Hepatocyte (in vitro differentiated cells): ENCODE results near the gene CDK14. TPM values are rescaled to one million over a fixed set of nuclear protein-coding genes. Genes with fewer than 3 reads are reported as not detected.

ENCODE experiments used
- DNase-seq: peaks from one replicate; pipeline ENCODE4 v3.0.0-alpha.2; 2016; ENCODE audit warnings: low spot score
- H2AFZ ChIP-seq: fragments of 200-600 bp; sonication (generic); 2 replicates; pipeline ENCODE4 v1.6.0; 2016; ENCODE audit warnings: antibody characterized with exemption, mild to moderate bottlenecking
- H3K27ac ChIP-seq: fragments of 200-600 bp; sonication (generic); 2 replicates; pipeline ENCODE4 v1.5.1; 2016; ENCODE audit warnings: mild to moderate bottlenecking
- H3K27me3 ChIP-seq: fragments of 200-600 bp; sonication (generic); 2 replicates; pipeline ENCODE4 v1.6.1; 2016
- H3K36me3 ChIP-seq: fragments of 200-600 bp; sonication (generic); replicated peaks from 2 replicates; pipeline ENCODE4 v1.5.1; 2016; ENCODE audit warnings: low read depth; ENCODE audit not compliant: insufficient read depth
- H3K4me1 ChIP-seq: fragments of 200-600 bp; sonication (generic); 2 replicates; pipeline ENCODE4 v1.5.1; 2016; ENCODE audit warnings: mild to moderate bottlenecking, moderate library complexity; ENCODE audit not compliant: insufficient read depth
- H3K4me2 ChIP-seq: fragments of 200-600 bp; sonication (generic); 2 replicates; pipeline ENCODE4 v1.6.0; 2016
- H3K4me3 ChIP-seq: fragments of 200-600 bp; sonication (generic); 2 replicates; pipeline ENCODE4 v1.5.1; 2016; ENCODE audit warnings: mild to moderate bottlenecking
- H3K79me2 ChIP-seq: fragments of 200-600 bp; sonication (generic); 2 replicates; pipeline ENCODE4 v1.6.0; 2017; ENCODE audit warnings: mild to moderate bottlenecking
- H3K9me2 ChIP-seq: fragments of 200-600 bp; sonication (generic); replicated peaks from 2 replicates; pipeline ENCODE4 v1.6.0; 2017; ENCODE audit warnings: mild to moderate bottlenecking; ENCODE audit not compliant: insufficient read depth
- H3K9me3 ChIP-seq: fragments of 200-600 bp; sonication (generic); 2 replicates; pipeline ENCODE4 v1.5.1; 2016; ENCODE audit warnings: low read depth, mild to moderate bottlenecking
- H4K20me1 ChIP-seq: fragments of 200-600 bp; sonication (generic); 2 replicates; pipeline ENCODE4 v1.6.0; 2016; ENCODE audit warnings: mild to moderate bottlenecking; ENCODE audit not compliant: insufficient read depth, poor library complexity, severe bottlenecking
- EZH2 ChIP-seq: fragments of 200-600 bp; sonication (generic); IDR thresholded peaks from 2 replicates; pipeline ENCODE4 v1.6.1; 2016; ENCODE audit warnings: antibody characterized with exemption, mild to moderate bottlenecking, borderline replicate concordance
- EZH2phosphoT487 ChIP-seq: fragments of 200-600 bp; sonication (generic); IDR thresholded peaks from one replicate; pipeline ENCODE4 v1.6.1; 2018; ENCODE audit warnings: antibody characterized with exemption, mild to moderate bottlenecking, low read depth, moderate library complexity; ENCODE audit not compliant: unreplicated experiment, severe bottlenecking
- WGBS: methylation state at CpG from one replicate; pipeline ENCODE4 v1.1.6; 2016; ENCODE audit warnings: low lambda C conversion rate; ENCODE audit errors: missing lambda C conversion rate; 5-methylcytosine and 5-hydroxymethylcytosine counted together
- polyA plus RNA-seq: library from polyadenylated mRNA; unstranded; fragments of >200 nt; fragmentation: Nextera tagmentation; extraction: Ambion mirVana; gene quantifications from 2 replicates; pipeline ENCODE4 v1.2.1, GENCODE V29; 2016
- total RNA-seq: library from RNA; depleted of rRNA; stranded (reverse); fragments of >200 nt; gene quantifications from 2 replicates; pipeline ENCODE4 v1.2.3, GENCODE V29; 2014
- TF ChIP-seq, protein P1 (sequence below): fragments of 200-600 bp; sonication (generic); IDR thresholded peaks from 2 replicates; pipeline ENCODE4 v1.5.1; 2016; ENCODE audit warnings: antibody characterized with exemption, mild to moderate bottlenecking; ENCODE audit not compliant: poor library complexity

The CDK14 gene
- total and polyA plus RNA-seq, 2 experiments from 2014 or later = 8.6 to 23.5 TPM

DNA sequence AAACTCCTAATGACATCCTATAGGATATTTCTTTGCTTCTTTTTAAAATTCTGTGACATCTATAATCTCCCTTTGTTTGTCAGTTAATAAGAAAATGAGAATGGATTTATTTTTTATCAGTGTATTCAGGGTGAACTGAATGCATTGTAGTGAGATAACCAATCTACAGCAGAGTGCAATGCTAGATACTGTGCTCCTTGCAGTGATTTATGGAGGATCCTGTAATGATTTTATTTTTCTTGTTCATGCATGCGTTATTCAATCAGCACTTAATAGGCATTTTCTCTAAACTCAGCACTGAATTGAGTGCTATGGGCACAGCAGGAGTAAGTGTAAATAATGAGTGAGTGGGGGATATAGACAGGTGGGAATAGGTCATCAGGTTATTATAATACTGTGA, 253.9 kb downstream of the CDK14 start:
- DNase-seq = no peak
- no peaks in the 10 kb centered on the region for H3K79me2 ChIP-seq
- H3K9me3 ChIP-seq = no peaks in the 10 kb centered on the region
- H3K9me2 ChIP-seq = no peaks in the 10 kb centered on the region
- H3K27ac ChIP-seq = no peak overlapping the region
- TF ChIP-seq, protein P1, sequence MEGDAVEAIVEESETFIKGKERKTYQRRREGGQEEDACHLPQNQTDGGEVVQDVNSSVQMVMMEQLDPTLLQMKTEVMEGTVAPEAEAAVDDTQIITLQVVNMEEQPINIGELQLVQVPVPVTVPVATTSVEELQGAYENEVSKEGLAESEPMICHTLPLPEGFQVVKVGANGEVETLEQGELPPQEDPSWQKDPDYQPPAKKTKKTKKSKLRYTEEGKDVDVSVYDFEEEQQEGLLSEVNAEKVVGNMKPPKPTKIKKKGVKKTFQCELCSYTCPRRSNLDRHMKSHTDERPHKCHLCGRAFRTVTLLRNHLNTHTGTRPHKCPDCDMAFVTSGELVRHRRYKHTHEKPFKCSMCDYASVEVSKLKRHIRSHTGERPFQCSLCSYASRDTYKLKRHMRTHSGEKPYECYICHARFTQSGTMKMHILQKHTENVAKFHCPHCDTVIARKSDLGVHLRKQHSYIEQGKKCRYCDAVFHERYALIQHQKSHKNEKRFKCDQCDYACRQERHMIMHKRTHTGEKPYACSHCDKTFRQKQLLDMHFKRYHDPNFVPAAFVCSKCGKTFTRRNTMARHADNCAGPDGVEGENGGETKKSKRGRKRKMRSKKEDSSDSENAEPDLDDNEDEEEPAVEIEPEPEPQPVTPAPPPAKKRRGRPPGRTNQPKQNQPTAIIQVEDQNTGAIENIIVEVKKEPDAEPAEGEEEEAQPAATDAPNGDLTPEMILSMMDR = no peak
- TF ChIP-seq EZH2 (no peak), EZH2phosphoT487 (no peak)
- H2AFZ ChIP-seq = no peak overlapping the region
- no peaks in the 10 kb centered on the region for H3K27me3 ChIP-seq
- no peaks in the 10 kb centered on the region for H4K20me1 ChIP-seq
- no peak overlapping the region for H3K4me2 ChIP-seq
- 92% methylated on average over 1 of the region's 1 CpG for WGBS
- H3K4me3 ChIP-seq = no peak overlapping the region
- no peaks in the 10 kb centered on the region for H3K4me1 ChIP-seq
- no peaks in the 10 kb centered on the region for H3K36me3 ChIP-seq

DNA sequence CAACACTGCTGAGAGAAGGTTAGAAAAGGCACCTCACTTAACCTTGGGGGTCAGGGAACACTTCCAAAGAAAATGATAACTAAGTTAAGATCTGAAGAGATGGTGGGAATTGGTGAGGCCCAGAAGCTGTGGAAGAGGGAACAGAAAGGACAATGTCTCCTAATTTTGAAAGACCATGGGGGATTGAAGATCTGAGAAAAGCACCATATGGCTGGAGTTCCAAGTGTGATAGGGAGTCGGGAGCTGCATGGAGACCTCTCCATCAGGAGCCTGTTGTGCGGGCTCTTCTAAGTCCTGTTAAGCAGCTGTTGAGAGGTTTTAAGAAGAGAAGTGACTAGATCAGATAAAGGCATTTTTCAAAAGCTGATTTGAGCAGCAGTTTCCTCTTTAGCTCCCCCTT, 254.3 kb downstream of the CDK14 start:
- no peak overlapping the region for H2AFZ ChIP-seq
- TF ChIP-seq, protein P1 = no peak
- no peak for TF ChIP-seq EZH2
- no peak for TF ChIP-seq EZH2phosphoT487

DNA sequence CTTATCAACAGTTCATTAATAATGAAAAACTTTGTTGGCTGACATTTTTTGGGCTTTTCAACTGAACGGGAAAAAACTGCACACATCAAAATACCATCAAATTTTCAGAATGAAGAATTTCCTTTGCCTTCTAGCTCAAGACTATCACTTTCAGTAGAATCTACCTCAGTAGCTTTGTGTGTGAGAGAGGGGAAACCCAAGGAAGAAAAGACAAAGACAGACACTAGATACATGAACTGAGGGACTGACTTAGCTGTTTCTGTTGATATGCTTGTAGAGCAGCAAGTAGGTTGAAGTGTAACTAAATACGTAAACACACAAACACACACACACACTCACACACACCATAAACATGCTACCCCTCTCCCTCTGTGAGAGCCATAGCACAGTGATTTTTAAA, 257.1 kb downstream of the CDK14 start:
- Histone ChIP-seq H3K36me3 (no peaks in the 10 kb centered on the region), H3K9me3 (no peaks in the 10 kb centered on the region), H3K4me2 (no peak overlapping the region), H4K20me1 (no peaks in the 10 kb centered on the region), H3K4me1 (no peaks in the 10 kb centered on the region), H3K27ac (no peak overlapping the region), H3K79me2 (no peaks in the 10 kb centered on the region), H3K9me2 (no peaks in the 10 kb centered on the region), H3K4me3 (no peak overlapping the region), H3K27me3 (no peaks in the 10 kb centered on the region), H2AFZ (no peak overlapping the region)
- TF ChIP-seq, protein P1 = no peak
- TF ChIP-seq EZH2 (no peak), EZH2phosphoT487 (no peak)
- 95% methylated on average over 2 of the region's 2 CpGs for WGBS
- DNase-seq = no peak

More for the DNA sequence above, 254.3 kb downstream of the CDK14 start:
- Histone ChIP-seq H3K4me1 (no peaks in the 10 kb centered on the region), H3K79me2 (no peaks in the 10 kb centered on the region), H3K36me3 (no peaks in the 10 kb centered on the region), H3K9me2 (no peaks in the 10 kb centered on the region), H3K27ac (no peak overlapping the region), H3K27me3 (no peaks in the 10 kb centered on the region), H4K20me1 (no peaks in the 10 kb centered on the region), H3K4me2 (no peak overlapping the region), H3K4me3 (no peak overlapping the region), H3K9me3 (no peaks in the 10 kb centered on the region)
- 72% methylated on average over 2 of the region's 2 CpGs for WGBS
- DNase-seq = no peak
